ENCODE measurements around the gene FRMD6.

The FRMD6 gene

GRCh38 chr14:51666070-51666469 lies 14.4 kb downstream of the FRMD6 start:
- Histone ChIP-seq H3K4me3 (ENCODE audit: low read depth, low read length) (no peak overlapping the region), H3K36me3 (no peaks in the 10 kb centered on the region), H3K27ac (no peak overlapping the region), H3K9me3 (ENCODE audit: severe bottlenecking) (no peaks in the 10 kb centered on the region), H3K27me3 (ENCODE audit: insufficient read depth, low read depth, severe bottlenecking) (no peaks in the 10 kb centered on the region)
- TF ChIP-seq, protein P1, sequence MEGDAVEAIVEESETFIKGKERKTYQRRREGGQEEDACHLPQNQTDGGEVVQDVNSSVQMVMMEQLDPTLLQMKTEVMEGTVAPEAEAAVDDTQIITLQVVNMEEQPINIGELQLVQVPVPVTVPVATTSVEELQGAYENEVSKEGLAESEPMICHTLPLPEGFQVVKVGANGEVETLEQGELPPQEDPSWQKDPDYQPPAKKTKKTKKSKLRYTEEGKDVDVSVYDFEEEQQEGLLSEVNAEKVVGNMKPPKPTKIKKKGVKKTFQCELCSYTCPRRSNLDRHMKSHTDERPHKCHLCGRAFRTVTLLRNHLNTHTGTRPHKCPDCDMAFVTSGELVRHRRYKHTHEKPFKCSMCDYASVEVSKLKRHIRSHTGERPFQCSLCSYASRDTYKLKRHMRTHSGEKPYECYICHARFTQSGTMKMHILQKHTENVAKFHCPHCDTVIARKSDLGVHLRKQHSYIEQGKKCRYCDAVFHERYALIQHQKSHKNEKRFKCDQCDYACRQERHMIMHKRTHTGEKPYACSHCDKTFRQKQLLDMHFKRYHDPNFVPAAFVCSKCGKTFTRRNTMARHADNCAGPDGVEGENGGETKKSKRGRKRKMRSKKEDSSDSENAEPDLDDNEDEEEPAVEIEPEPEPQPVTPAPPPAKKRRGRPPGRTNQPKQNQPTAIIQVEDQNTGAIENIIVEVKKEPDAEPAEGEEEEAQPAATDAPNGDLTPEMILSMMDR (IDR thresholded peaks at IDR 0.05; ENCODE audit: low read depth, low read length) = no peak
- DNase-seq = no peak

DNA sequence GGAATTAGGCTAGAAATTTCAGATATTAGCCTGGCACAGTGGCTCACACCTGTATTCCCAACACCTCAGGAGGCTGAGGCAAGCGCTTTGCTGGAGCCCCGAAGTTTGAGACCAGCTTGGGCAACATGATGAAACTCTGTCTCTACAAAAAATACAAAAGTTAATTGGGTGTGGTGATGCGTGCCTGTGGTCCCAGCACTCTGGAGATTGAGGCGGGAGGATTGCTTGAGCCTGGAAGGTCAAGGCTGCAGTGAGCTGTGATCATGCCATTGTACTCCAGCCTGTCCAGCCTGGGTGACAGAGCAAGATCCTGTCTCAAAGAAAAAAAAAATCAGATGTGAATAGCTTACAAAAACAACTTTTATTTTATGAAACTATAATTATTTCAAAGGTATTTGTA lies 15.1 kb downstream of the FRMD6 start:
- no peak overlapping the region for H3K27ac ChIP-seq
- TF ChIP-seq, protein P1 (IDR thresholded peaks at IDR 0.05; ENCODE audit: low read depth, low read length) = no peak
- H3K36me3 ChIP-seq = no peaks in the 10 kb centered on the region
- H3K27me3 ChIP-seq (ENCODE audit: insufficient read depth, low read depth, severe bottlenecking) = no peaks in the 10 kb centered on the region
- no peak overlapping the region for H3K4me3 ChIP-seq (ENCODE audit: low read depth, low read length)
- DNase-seq = no peak
- H3K9me3 ChIP-seq (ENCODE audit: severe bottlenecking) = no peaks in the 10 kb centered on the region

DNA sequence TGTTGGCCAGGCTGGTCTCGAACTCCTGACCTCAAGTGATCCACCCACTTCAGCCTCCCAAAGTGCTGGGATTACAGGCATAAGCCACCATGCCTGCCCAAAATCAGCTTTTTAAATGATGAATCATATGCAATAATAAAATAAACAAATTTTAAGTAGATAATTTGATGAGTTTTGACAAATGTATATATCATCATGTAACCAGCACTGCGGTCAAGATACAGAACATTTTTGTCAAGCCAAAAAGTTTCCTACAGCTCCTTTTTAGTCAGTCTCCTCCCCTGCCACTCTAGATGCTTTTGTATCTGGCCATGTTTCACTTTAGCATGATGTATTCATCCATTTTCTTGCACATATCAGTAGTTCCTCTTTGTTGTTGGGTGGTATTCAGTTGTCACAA lies 17.2 kb downstream of the FRMD6 start:
- Histone ChIP-seq H3K9me3 (ENCODE audit: severe bottlenecking) (no peaks in the 10 kb centered on the region), H3K4me3 (ENCODE audit: low read depth, low read length) (no peak overlapping the region), H3K27ac (no peak overlapping the region), H3K27me3 (ENCODE audit: insufficient read depth, low read depth, severe bottlenecking) (no peaks in the 10 kb centered on the region), H3K36me3 (no peaks in the 10 kb centered on the region)
- DNase-seq = no peak
- TF ChIP-seq, protein P1 (IDR thresholded peaks at IDR 0.05; ENCODE audit: low read depth, low read length) = no peak

DNA sequence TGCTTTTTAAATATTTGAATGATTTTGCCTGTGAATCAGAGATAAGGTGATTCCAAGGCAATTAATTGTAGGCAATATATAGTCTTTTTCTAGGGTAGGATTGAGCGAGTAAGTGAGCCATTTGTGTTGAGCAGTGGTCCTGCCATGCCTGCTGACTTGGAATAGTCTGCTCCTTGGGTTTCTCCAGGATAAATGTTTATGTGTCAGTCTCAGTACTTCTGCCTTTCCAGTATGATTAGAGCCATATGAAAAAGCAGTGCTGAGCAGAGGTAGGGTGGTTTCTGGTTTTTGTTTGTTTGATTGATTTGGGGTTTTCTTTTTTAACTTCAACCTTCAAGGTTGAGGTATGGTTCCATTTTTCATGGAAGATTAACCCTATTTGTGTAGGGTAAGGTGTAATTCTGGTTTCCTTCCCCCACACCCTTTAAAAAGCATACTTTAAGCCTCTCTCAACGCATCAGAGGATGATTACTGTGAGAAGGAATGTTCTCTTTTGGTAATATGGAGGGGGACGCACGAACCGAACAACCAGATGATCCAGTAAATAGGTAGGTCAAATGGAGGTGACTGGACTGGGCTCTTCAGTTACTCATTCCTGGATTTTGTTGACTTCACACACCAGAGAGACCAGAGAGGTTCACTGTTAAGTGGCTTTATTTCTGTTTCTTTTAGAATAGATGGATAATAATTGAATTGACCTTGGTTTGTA lies 22.7 kb downstream of the FRMD6 start:
- TF ChIP-seq, protein P1 (IDR thresholded peaks at IDR 0.05; ENCODE audit: low read depth, low read length) = no peak
- Histone ChIP-seq H3K27ac (no peak overlapping the region), H3K36me3 (no peaks in the 10 kb centered on the region), H3K9me3 (ENCODE audit: severe bottlenecking) (no peaks in the 10 kb centered on the region), H3K4me3 (ENCODE audit: low read depth, low read length) (no peak overlapping the region), H3K27me3 (ENCODE audit: insufficient read depth, low read depth, severe bottlenecking) (no peaks in the 10 kb centered on the region)
- DNase-seq = no peak

DNA sequence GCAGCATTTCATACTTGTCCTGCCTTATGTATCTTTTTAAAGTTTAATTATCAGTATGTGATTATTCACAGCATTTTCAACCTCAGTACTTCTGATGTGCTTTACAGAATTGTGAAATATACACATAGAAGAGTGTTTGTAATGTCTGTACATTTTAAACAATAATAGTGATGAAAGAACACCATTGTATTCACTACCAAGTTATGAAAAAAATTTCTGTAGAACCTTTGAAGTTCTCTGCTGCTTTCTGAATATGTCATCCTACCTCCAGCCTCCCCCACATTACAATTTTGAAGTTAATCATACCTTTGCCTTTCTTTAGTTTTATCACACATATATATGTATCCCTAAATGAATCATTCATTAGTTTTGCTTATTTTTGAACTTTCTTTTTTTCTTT lies 24.8 kb downstream of the FRMD6 start:
- DNase-seq = no peak
- Histone ChIP-seq H3K4me3 (ENCODE audit: low read depth, low read length) (no peak overlapping the region), H3K36me3 (no peaks in the 10 kb centered on the region), H3K9me3 (ENCODE audit: severe bottlenecking) (no peaks in the 10 kb centered on the region), H3K27ac (no peak overlapping the region), H3K27me3 (ENCODE audit: insufficient read depth, low read depth, severe bottlenecking) (no peaks in the 10 kb centered on the region)
- TF ChIP-seq, protein P1 (IDR thresholded peaks at IDR 0.05; ENCODE audit: low read depth, low read length) = no peak

- H3K4me3 ChIP-seq (ENCODE audit: low read depth, low read length) = no peak overlapping the region
- H3K9me3 ChIP-seq (ENCODE audit: severe bottlenecking) = no peaks in the 10 kb centered on the region
- no peak for DNase-seq
- TF ChIP-seq, protein P1 (IDR thresholded peaks at IDR 0.05; ENCODE audit: low read depth, low read length) = no peak
- no peaks in the 10 kb centered on the region for H3K27me3 ChIP-seq (ENCODE audit: insufficient read depth, low read depth, severe bottlenecking)
- no peaks in the 10 kb centered on the region for H3K36me3 ChIP-seq
- no peak overlapping the region for H3K27ac ChIP-seq
These were observed 25.6 kb downstream of the FRMD6 start for GRCh38 chr14:51677266-51677665.
